ENCODE results near the gene PLCH1.

The PLCH1 gene

GRCh38 chr3:155385896-155386625 lies 358.8 kb downstream of the PLCH1 start:
- DNase-seq (ENCODE audit: low read depth, low spot score) = no peak

- DNase-seq (ENCODE audit: low read depth, low spot score) = no peak
Measured at GRCh38 chr3:155382396-155383042, 362.4 kb downstream of the PLCH1 start.

- no peak for DNase-seq (ENCODE audit: low read depth, low spot score)
Measured at GRCh38 chr3:155377847-155378246, 367.0 kb downstream of the PLCH1 start.

GRCh38 chr3:155377071-155377470 lies 367.8 kb downstream of the PLCH1 start:
- no peak for DNase-seq (ENCODE audit: low read depth, low spot score)

GRCh38 chr3:155372281-155372680 lies 372.6 kb downstream of the PLCH1 start:
- no peak for DNase-seq (ENCODE audit: low read depth, low spot score)

GRCh38 chr3:155370764-155371503 lies 373.9 kb downstream of the PLCH1 start:
- DNase-seq (ENCODE audit: low read depth, low spot score) = no peak

- DNase-seq (ENCODE audit: low read depth, low spot score) = no peak
Measured at GRCh38 chr3:155370198-155370597, 374.7 kb downstream of the PLCH1 start.

- no peak for DNase-seq (ENCODE audit: low read depth, low spot score)
Measured at GRCh38 chr3:155369735-155370134, 375.1 kb downstream of the PLCH1 start.

- DNase-seq (ENCODE audit: low read depth, low spot score) = no peak
Measured at GRCh38 chr3:155369244-155369643, 375.6 kb downstream of the PLCH1 start.

GRCh38 chr3:155368786-155369185 lies 376.1 kb downstream of the PLCH1 start:
- no peak for DNase-seq (ENCODE audit: low read depth, low spot score)

- no peak for DNase-seq (ENCODE audit: low read depth, low spot score)
Measured at GRCh38 chr3:155367506-155367905, 377.4 kb downstream of the PLCH1 start.

- DNase-seq (ENCODE audit: low read depth, low spot score) = no peak
Measured at GRCh38 chr3:155365178-155365783, 379.6 kb downstream of the PLCH1 start.

GRCh38 chr3:155364492-155364891 lies 380.4 kb downstream of the PLCH1 start:
- DNase-seq (ENCODE audit: low read depth, low spot score) = no peak

GRCh38 chr3:155363690-155364070 lies 381.2 kb downstream of the PLCH1 start:
- DNase-seq (ENCODE audit: low read depth, low spot score) = no peak

- no peak for DNase-seq (ENCODE audit: low read depth, low spot score)
Measured at GRCh38 chr3:155362808-155363689, 381.8 kb downstream of the PLCH1 start.

- DNase-seq (ENCODE audit: low read depth, low spot score) = no peak
Measured at GRCh38 chr3:155360281-155360680, 384.6 kb downstream of the PLCH1 start.

GRCh38 chr3:155356594-155357370 lies 388.1 kb downstream of the PLCH1 start:
- no peak for DNase-seq (ENCODE audit: low read depth, low spot score)

- no peak for DNase-seq (ENCODE audit: low read depth, low spot score)
Measured at GRCh38 chr3:155354658-155355057, 390.2 kb downstream of the PLCH1 start.

- no peak for DNase-seq (ENCODE audit: low read depth, low spot score)
Measured at GRCh38 chr3:155352900-155353490, 391.9 kb downstream of the PLCH1 start.

- no peak for DNase-seq (ENCODE audit: low read depth, low spot score)
Measured at GRCh38 chr3:155350571-155350970, 394.3 kb downstream of the PLCH1 start.
